B cell (primary cell): ENCODE measurements around the gene SLC38A5. TPM values are rescaled to one million over a fixed set of nuclear protein-coding genes. Genes with fewer than 3 reads are reported as not detected.
A peak's percentile ranks its signal among the peaks of the same experiment; 100 is the strongest.

ENCODE experiments used
- ATAC-seq: fragments of 200-7000 bp; cut with Tn5 transposase; one replicate; pipeline ENCODE4 v1.10.0; 2021; ENCODE audit warnings: low read depth, mild to moderate bottlenecking, moderate number of reproducible peaks, moderate library complexity
- CTCF ChIA-PET: fragments of 350-600 bp; sonication (Branson Sonifier 250); formaldehyde crosslinking; loops from one replicate; lab custom pipeline; 2021; ENCODE audit warnings: antibody characterized with exemption, inconsistent platforms; lab: Charles Lee
- POLR2A ChIA-PET: fragments of 350-600 bp; sonication (Branson Sonifier 250); formaldehyde crosslinking; loops from one replicate; lab custom pipeline; 2021; ENCODE audit warnings: antibody characterized with exemption; lab: Charles Lee
- DNase-seq: peaks from one replicate; pipeline ENCODE4 v3.0.0; 2013
- H2AFZ ChIP-seq: 2 replicates; pipeline ENCODE4 v1.6.1; 2012; ENCODE audit warnings: mild to moderate bottlenecking, low read depth, low read length; ENCODE audit not compliant: insufficient read depth, poor library complexity, severe bottlenecking
- H3K27ac ChIP-seq, 2 donors: 1 replicate in 1 of 2; 2 replicates in 1 of 2; pipeline ENCODE4 v1.5.1; 2012 to 2013; ENCODE audit warnings: low read length in 2 of 2, mild to moderate bottlenecking in 2 of 2, moderate library complexity in 1 of 2
- H3K27me3 ChIP-seq, 4 experiments: fragments of 200-600 bp in 1 of 4; sonication (generic) in 1 of 4; replicated peaks in 1 of 4; 1 replicate in 2 of 4; 2 replicates in 2 of 4; pipeline versions ENCODE4 v1.6.1 to v1.7.0; 2013 to 2016; ENCODE audit warnings: low read length in 3 of 4, mild to moderate bottlenecking in 2 of 4, mixed read lengths in 1 of 4, moderate library complexity in 1 of 4; ENCODE audit not compliant: insufficient read depth in 4 of 4, control insufficient read depth in 3 of 4; ENCODE audit errors: control extremely low read depth in 1 of 4
- H3K36me3 ChIP-seq, 2 experiments: replicated peaks in 1 of 2; 1 replicate in 1 of 2; 2 replicates in 1 of 2; pipeline versions ENCODE4 v1.6.1 to v1.7.1; 2013; ENCODE audit warnings: low read length in 1 of 2; ENCODE audit not compliant: insufficient read depth in 2 of 2, control insufficient read depth in 1 of 2; ENCODE audit errors: control extremely low read depth in 1 of 2, extremely low read depth in 1 of 2
- H3K4me1 ChIP-seq, 2 donors: fragments of 200-600 bp in 1 of 2; sonication (generic) in 1 of 2; 1 replicate in 1 of 2; 2 replicates in 1 of 2; pipeline versions ENCODE4 v1.5.1 to v1.6.1; 2013 to 2017; ENCODE audit warnings: low read length in 2 of 2; ENCODE audit not compliant: control insufficient read depth in 2 of 2, insufficient read depth in 2 of 2
- H3K4me2 ChIP-seq: replicated peaks from 2 replicates; pipeline ENCODE3; 2012; ENCODE audit warnings: mild to moderate bottlenecking, low read depth, low read length; ENCODE audit not compliant: poor library complexity, severe bottlenecking
- H3K4me3 ChIP-seq, 5 experiments: fragments of 200-600 bp in 1 of 5; sonication (generic) in 1 of 5; 1 replicate in 3 of 5; 2 replicates in 2 of 5; pipeline versions ENCODE4 v1.5.1 to v1.7.0; 2011 to 2016; ENCODE audit warnings: low read length in 4 of 5, mild to moderate bottlenecking in 4 of 5, low read depth in 2 of 5, control low read depth in 1 of 5, moderate library complexity in 1 of 5; ENCODE audit not compliant: insufficient read depth in 1 of 5; ENCODE audit errors: control extremely low read depth in 1 of 5, extremely low read depth in 1 of 5
- H3K79me2 ChIP-seq: fragments of 200-600 bp; sonication (generic); one replicate; pipeline ENCODE4 v1.6.0; 2016; ENCODE audit warnings: low read length; ENCODE audit not compliant: control insufficient read depth, insufficient read depth
- H3K9ac ChIP-seq: fragments of 200-600 bp; sonication (generic); 2 replicates; pipeline ENCODE4 v1.6.1; 2017; ENCODE audit warnings: mild to moderate bottlenecking, low read length, moderate library complexity
- H3K9me3 ChIP-seq, 3 donors: one replicate each; pipeline versions ENCODE4 v1.6.1 to v1.7.1; 2013; ENCODE audit warnings: low read length in 2 of 3; ENCODE audit not compliant: control insufficient read depth in 2 of 3, insufficient read depth in 1 of 3; ENCODE audit errors: control extremely low read depth in 1 of 3
- H4K20me1 ChIP-seq: 2 replicates; pipeline ENCODE4 v1.6.0; 2012; ENCODE audit warnings: mild to moderate bottlenecking, low read length; ENCODE audit not compliant: insufficient read depth, control insufficient read depth, poor library complexity, severe bottlenecking
- H3K27ac Mint-ChIP-seq: one replicate; pipeline ENCODE4 v1.8.0; 2021; ENCODE audit warnings: mixed read lengths
- H3K27me3 Mint-ChIP-seq: one replicate; pipeline ENCODE4 v1.8.0; 2021; ENCODE audit warnings: mixed read lengths
- H3K4me1 Mint-ChIP-seq: one replicate; pipeline ENCODE4 v1.8.0; 2021; ENCODE audit warnings: mixed read lengths
- H3K4me3 Mint-ChIP-seq: one replicate; pipeline ENCODE4 v1.8.0; 2021; ENCODE audit warnings: mixed read lengths
- H3K9me3 Mint-ChIP-seq: one replicate; pipeline ENCODE4 v1.8.0; 2022; ENCODE audit warnings: mixed read lengths; ENCODE audit not compliant: insufficient read depth
- EZH2 ChIP-seq: IDR thresholded peaks from 2 replicates; pipeline ENCODE4 v1.6.1; 2012; ENCODE audit warnings: borderline replicate concordance, low read depth, mild to moderate bottlenecking, moderate library complexity, low read length; ENCODE audit not compliant: insufficient read depth, poor library complexity, severe bottlenecking
- WGBS: methylation state at CpG from one replicate; pipeline ENCODE4 v1.1.5; 2013; ENCODE audit warnings: missing lambda C conversion rate; ENCODE audit not compliant: insufficient coverage; 5-methylcytosine and 5-hydroxymethylcytosine counted together
- intact Hi-C: fragments of 100-400 bp; cut with micrococcal nuclease; formaldehyde crosslinking; loops from one replicate; pipeline ENCODE4 v1.10.0; 2022
- polyA plus RNA-seq: library from polyadenylated mRNA; depleted of rRNA; stranded (reverse); fragments of >200 nt; gene quantifications from 2 replicates; pipeline ENCODE4 v1.2.3, GENCODE V29; 2012
- total RNA-seq, 2 donors: library from RNA; stranded (reverse); fragments of 120-200 nt in 1 of 2; gene quantifications; 1 replicate in 1 of 2; 2 replicates in 1 of 2; pipeline versions ENCODE4 v1.2.3 to v1.2.4, GENCODE V29; 2013 to 2022
- TF ChIP-seq, protein P1 (sequence below): fragments of 200-600 bp; IDR thresholded peaks from one replicate; pipeline ENCODE4 v1.8.0; 2022; ENCODE audit warnings: antibody characterized with exemption, mild to moderate bottlenecking

Gene SLC38A5
- total and polyA plus RNA-seq, 2 donors (not counting 1 experiment from before 2014, with no cell fraction given): 14.8 to 21.6 TPM

DNA sequence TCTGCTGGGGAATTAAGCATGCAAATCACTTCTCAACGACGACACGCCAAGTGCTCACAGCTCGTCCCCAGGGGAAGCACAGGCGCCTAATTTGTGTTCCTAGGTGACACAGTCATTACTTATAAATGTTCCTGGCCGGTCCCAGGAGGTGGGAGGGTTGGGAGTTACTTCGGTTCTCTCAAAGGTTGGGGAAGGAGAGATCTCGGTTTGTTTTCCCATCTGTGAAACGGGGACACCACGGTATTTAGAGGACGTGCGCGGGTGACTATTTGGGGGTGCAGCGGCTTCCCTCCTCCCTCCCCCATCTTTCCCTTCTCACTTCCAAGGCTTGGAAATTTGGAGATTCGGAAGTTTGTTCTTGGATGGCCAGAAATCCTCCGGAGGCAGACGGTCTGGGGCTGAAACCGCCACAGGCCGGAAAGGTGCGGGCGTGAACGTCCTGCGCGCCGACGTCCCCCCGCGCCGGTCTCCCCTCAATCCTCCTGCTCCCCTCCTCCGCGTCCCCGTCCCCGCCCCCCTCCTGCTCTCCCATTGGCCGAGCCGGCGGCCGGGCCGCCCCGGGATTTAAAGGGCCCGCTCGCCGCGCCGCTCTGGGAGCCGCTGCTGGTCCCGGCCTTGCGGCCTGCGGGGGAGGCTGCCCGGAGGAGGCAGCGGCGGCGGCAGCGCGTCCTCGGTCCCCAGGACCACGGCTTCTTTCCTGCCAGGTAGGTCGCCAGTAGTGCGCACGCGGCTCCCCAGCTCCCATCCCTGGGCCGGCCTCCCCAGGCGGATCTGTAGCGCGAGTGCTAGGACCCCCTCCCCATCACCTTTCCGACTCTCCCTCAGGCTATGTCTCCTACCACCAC, 38.6 kb upstream of the SLC38A5 start, which contains the start of gene PORCN:
Gene PORCN, plus strand, starts transcription at position 593 of the 845 bp plus-strand sequence. CDS start 829 bp downstream, outside the sequence.
- Histone ChIP-seq H2AFZ (peak within 1 kb of the TSS; percentile 64), H4K20me1 (no peaks in the 10 kb centered on the region), H3K4me2 (peak within 1 kb of the TSS; percentile 80), H3K9me3 (no peaks in the 10 kb centered on the region), H3K27me3 (no peaks in the 10 kb centered on the region), H3K27ac (peak within 1 kb of the TSS; percentile 89 to 92), H3K36me3 (no peaks in the 10 kb centered on the region), H3K9ac (peak within 1 kb of the TSS; percentile 78), H3K79me2 (no peaks in the 10 kb centered on the region), H3K4me1 (peaks cover 3 to 13% of the 10 kb centered on the region in 2 donors), H3K4me3 (peak within 1 kb of the TSS; percentile 58 to 82 (median 74))
- WGBS: under 1% methylated on average over 39 of the region's 65 CpGs
- POLR2A ChIA-PET: interaction anchor here (0.6 to 2.3 kb wide), 4 partner anchors 13 to 1257 kb away, joined by 4 to 7 read pairs (median 4); partner anchors contain the start of genes EBP, RBM3 and TBC1D25
- peaks cover 12% of the 10 kb centered on the region for H3K4me1 Mint-ChIP-seq
- H3K4me3 Mint-ChIP-seq: peak within 1 kb of the TSS; percentile 92
- intact Hi-C loops: loop anchor here (1.0 to 5.0 kb wide), 4 partner anchors 31 to 66 kb away; partner anchors contain the start of genes FTSJ1, RBM3 and TBC1D25
- ATAC-seq: peak; percentile 92
- H3K27me3 Mint-ChIP-seq: no peaks in the 10 kb centered on the region
- DNase-seq: peak; percentile 82
- H3K9me3 Mint-ChIP-seq: no peaks in the 10 kb centered on the region
- TF ChIP-seq, protein P1, sequence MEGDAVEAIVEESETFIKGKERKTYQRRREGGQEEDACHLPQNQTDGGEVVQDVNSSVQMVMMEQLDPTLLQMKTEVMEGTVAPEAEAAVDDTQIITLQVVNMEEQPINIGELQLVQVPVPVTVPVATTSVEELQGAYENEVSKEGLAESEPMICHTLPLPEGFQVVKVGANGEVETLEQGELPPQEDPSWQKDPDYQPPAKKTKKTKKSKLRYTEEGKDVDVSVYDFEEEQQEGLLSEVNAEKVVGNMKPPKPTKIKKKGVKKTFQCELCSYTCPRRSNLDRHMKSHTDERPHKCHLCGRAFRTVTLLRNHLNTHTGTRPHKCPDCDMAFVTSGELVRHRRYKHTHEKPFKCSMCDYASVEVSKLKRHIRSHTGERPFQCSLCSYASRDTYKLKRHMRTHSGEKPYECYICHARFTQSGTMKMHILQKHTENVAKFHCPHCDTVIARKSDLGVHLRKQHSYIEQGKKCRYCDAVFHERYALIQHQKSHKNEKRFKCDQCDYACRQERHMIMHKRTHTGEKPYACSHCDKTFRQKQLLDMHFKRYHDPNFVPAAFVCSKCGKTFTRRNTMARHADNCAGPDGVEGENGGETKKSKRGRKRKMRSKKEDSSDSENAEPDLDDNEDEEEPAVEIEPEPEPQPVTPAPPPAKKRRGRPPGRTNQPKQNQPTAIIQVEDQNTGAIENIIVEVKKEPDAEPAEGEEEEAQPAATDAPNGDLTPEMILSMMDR: no peak
- TF ChIP-seq EZH2: no peak
- CTCF ChIA-PET: no interaction called here
- H3K27ac Mint-ChIP-seq: peak within 1 kb of the TSS; percentile 96
